MM.1S (cell line): ENCODE results near the gene MSANTD1.

Experiments
- EZH2 ChIP-seq: fragments of 300-600 bp; sonication (generic); optimal IDR thresholded peaks from 2 replicates; pipeline ENCODE3; 2017; ENCODE audit warnings: low read depth, mild to moderate bottlenecking, antibody characterized with exemption, low read length, mixed read lengths
- EZH2phosphoT487 ChIP-seq: fragments of 300-600 bp; sonication (generic); IDR thresholded peaks from 2 replicates; pipeline ENCODE4 v1.6.1; 2018; ENCODE audit warnings: antibody characterized with exemption, low read length
- TF ChIP-seq, protein P1 (sequence below): fragments of 300-600 bp; sonication (generic); IDR thresholded peaks from 2 replicates; pipeline ENCODE4 v1.5.1; 2016; ENCODE audit warnings: antibody characterized with exemption, low read length, mixed read lengths

DNA sequence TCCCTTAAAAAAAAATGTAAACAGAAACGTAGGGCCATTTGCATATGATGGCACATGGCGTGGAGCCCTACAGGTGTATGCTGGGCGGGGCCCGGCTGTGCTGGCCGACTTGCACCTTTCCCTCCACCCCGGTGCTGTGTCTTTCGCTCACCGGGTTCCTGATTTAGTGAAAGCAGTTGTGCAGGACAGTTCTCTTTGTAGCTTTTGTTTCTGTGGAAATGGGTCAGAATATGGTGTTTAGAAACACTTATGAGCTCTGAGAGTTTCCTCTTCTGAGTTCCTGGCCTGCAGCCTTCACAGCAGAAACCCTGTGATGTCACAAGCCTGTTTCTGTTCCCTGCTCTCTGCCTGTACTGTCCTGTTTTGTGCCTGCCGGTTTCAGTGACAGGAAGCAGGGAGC, 22.5 kb upstream of the MSANTD1 start:
- TF ChIP-seq, protein P1, sequence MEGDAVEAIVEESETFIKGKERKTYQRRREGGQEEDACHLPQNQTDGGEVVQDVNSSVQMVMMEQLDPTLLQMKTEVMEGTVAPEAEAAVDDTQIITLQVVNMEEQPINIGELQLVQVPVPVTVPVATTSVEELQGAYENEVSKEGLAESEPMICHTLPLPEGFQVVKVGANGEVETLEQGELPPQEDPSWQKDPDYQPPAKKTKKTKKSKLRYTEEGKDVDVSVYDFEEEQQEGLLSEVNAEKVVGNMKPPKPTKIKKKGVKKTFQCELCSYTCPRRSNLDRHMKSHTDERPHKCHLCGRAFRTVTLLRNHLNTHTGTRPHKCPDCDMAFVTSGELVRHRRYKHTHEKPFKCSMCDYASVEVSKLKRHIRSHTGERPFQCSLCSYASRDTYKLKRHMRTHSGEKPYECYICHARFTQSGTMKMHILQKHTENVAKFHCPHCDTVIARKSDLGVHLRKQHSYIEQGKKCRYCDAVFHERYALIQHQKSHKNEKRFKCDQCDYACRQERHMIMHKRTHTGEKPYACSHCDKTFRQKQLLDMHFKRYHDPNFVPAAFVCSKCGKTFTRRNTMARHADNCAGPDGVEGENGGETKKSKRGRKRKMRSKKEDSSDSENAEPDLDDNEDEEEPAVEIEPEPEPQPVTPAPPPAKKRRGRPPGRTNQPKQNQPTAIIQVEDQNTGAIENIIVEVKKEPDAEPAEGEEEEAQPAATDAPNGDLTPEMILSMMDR: no peak
- TF ChIP-seq EZH2phosphoT487 (no peak), EZH2 (no peak)
